Memory B cell (primary cell): Measurements from ENCODE around the gene PPFIA3.

Source experiments
- ATAC-seq: fragments of 150-1000 bp; cut with Tn5 transposase; 2 replicates; pipeline ENCODE4 v1.10.0; 2021; ENCODE audit warnings: low read depth, mild to moderate bottlenecking, moderate library complexity
- DNase-seq, 2 donors: peaks; one replicate each; pipeline ENCODE4 v3.0.0; 2022; ENCODE audit warnings: low spot score in 2 of 2
- H3K27ac Mint-ChIP-seq: one replicate; pipeline ENCODE4 v1.8.0; 2022; ENCODE audit warnings: mild to moderate bottlenecking, moderate library complexity, mixed read lengths
- H3K27me3 Mint-ChIP-seq: one replicate; pipeline ENCODE4 v1.8.0; 2022; ENCODE audit warnings: mixed read lengths
- H3K36me3 Mint-ChIP-seq: one replicate; pipeline ENCODE4 v1.8.0; 2022; ENCODE audit warnings: mild to moderate bottlenecking, mixed read lengths
- H3K4me1 Mint-ChIP-seq: one replicate; pipeline ENCODE4 v1.8.0; 2022; ENCODE audit warnings: mixed read lengths
- H3K4me3 Mint-ChIP-seq: one replicate; pipeline ENCODE4 v1.8.0; 2022; ENCODE audit warnings: mild to moderate bottlenecking, moderate library complexity, mixed read lengths
- H3K9me3 Mint-ChIP-seq: one replicate; pipeline ENCODE4 v1.8.0; 2022; ENCODE audit warnings: mixed read lengths

Gene PPFIA3

DNA sequence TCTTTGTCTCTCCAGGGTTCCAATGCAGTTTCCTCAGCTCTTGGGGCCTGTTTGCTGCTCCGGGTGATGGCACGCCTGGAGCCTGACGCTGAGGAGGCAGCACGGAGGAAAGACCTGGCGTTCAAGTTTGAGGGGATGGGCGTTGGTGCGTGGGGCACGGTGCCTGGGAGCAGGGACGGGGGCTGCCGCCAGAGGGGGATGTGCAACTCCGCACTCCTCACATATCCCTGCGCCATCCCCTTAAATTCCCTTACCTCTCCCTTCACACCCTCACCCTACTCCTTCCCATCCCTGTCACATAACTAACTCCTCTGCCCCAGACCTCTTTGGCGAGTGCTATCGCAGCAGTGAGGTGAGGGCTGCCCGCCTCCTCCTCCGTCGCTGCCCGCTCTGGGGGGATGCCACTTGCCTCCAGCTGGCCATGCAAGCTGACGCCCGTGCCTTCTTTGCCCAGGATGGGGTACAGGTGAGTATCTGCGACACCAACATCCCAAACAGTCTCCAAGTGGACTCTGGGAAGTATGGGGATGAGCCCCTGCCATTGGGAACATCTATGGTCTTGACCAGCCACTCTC, 69.4 kb downstream of the PPFIA3 start:
- H3K36me3 Mint-ChIP-seq = peaks cover 2% of the 10 kb centered on the region
- peaks cover 4% of the 10 kb centered on the region for H3K9me3 Mint-ChIP-seq
- H3K4me3 Mint-ChIP-seq = no peak overlapping the region
- ATAC-seq = no peak
- H3K27me3 Mint-ChIP-seq = peaks cover 5% of the 10 kb centered on the region
- DNase-seq = no peak
- H3K27ac Mint-ChIP-seq = no peak overlapping the region
- H3K4me1 Mint-ChIP-seq = no peaks in the 10 kb centered on the region

DNA sequence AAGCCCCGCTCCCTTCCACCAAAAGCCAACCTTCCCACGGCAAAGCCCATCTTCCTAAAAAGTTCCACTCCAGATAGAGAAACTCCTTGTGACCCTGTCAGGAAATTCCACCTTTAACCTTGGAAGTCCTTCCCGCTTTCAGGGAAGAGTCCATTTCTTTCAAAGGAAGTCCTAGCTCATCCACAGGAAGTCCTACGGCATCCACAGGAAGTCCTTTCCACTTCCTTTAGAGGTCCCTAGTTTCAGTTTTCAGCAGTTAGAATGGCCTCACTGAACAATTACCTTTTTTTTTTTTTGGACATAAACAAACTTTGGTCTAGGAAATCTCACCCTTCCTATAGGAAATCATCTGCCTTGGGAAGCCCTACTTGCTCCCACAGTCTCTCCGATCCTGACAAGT, 69.9 kb downstream of the PPFIA3 start:
- H3K9me3 Mint-ChIP-seq = no peaks in the 10 kb centered on the region

GRCh38 chr19:49190781-49191180, 71.4 kb downstream of the PPFIA3 start:
- H3K4me3 Mint-ChIP-seq = no peak overlapping the region
- no peak for ATAC-seq

More for the DNA sequence above, 69.9 kb downstream of the PPFIA3 start:
- no peaks in the 10 kb centered on the region for H3K36me3 Mint-ChIP-seq
- H3K4me3 Mint-ChIP-seq = no peak overlapping the region
- H3K27ac Mint-ChIP-seq = no peak overlapping the region
- no peak for DNase-seq
- no peaks in the 10 kb centered on the region for H3K4me1 Mint-ChIP-seq
- no peak for ATAC-seq
- peaks cover 8% of the 10 kb centered on the region for H3K27me3 Mint-ChIP-seq

DNA sequence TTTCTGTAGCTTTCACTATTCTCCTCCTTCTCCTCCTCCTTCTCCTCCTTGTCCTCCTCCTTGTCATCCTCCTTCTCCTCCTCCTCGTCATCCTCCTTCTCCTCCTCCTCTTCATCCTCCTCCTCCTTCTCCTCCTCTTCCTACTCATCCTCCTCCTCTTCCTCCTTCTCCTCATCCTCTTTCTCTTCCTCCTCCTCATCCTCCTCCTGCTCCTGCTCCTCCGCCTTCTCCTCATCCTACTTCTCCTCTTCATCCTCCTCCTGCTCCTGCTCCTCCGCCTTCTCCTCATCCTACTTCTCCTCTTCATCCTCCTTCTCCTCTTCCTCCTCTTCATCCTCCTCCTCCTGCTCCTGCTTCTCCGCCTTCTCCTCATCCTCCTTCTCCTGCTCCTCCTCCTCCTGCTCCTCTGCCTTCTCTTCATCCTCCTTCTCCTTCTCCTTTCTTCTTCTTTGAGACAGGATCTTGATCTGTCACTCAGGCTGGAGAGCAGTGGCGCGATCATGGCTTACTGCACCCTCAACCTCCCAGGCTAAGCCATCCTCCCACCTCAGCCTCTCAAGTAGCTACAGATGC, 74.6 kb downstream of the PPFIA3 start:
- Mint-ChIP-seq H3K36me3 (no peaks in the 10 kb centered on the region), H3K4me3 (no peak overlapping the region), H3K27ac (no peak overlapping the region), H3K4me1 (peaks cover 4% of the 10 kb centered on the region), H3K9me3 (no peaks in the 10 kb centered on the region), H3K27me3 (peaks cover 13% of the 10 kb centered on the region)
- no peak for ATAC-seq
- no peak for DNase-seq

More at GRCh38 chr19:49190781-49191180, 71.4 kb downstream of the PPFIA3 start:
- Mint-ChIP-seq H3K4me1 (no peaks in the 10 kb centered on the region), H3K27ac (no peak overlapping the region), H3K36me3 (no peaks in the 10 kb centered on the region), H3K9me3 (no peaks in the 10 kb centered on the region), H3K27me3 (peaks cover 12% of the 10 kb centered on the region)
- DNase-seq = no peak

- Mint-ChIP-seq H3K27ac (no peak overlapping the region), H3K27me3 (peaks cover 13% of the 10 kb centered on the region), H3K4me1 (peaks cover 4% of the 10 kb centered on the region), H3K4me3 (no peak overlapping the region), H3K36me3 (no peaks in the 10 kb centered on the region), H3K9me3 (no peaks in the 10 kb centered on the region)
- DNase-seq (no peak), ATAC-seq (no peak)
Measured at GRCh38 chr19:49194408-49194807, 75.1 kb downstream of the PPFIA3 start.

- peaks cover 13% of the 10 kb centered on the region for H3K27me3 Mint-ChIP-seq
- no peak overlapping the region for H3K4me3 Mint-ChIP-seq
- DNase-seq (no peak), ATAC-seq (no peak)
- no peaks in the 10 kb centered on the region for H3K9me3 Mint-ChIP-seq
- H3K27ac Mint-ChIP-seq = no peak overlapping the region
- no peaks in the 10 kb centered on the region for H3K36me3 Mint-ChIP-seq
- peaks cover 4% of the 10 kb centered on the region for H3K4me1 Mint-ChIP-seq
Measured at GRCh38 chr19:49196527-49197240, 77.3 kb downstream of the PPFIA3 start.

GRCh38 chr19:49200238-49200862, 81.0 kb downstream of the PPFIA3 start:
- H3K27me3 Mint-ChIP-seq = peaks cover 6% of the 10 kb centered on the region
- no peak overlapping the region for H3K27ac Mint-ChIP-seq
- DNase-seq = no peak
- H3K9me3 Mint-ChIP-seq = no peaks in the 10 kb centered on the region
- peaks cover 4% of the 10 kb centered on the region for H3K4me1 Mint-ChIP-seq
- ATAC-seq = peak; percentile 30
- no peaks in the 10 kb centered on the region for H3K36me3 Mint-ChIP-seq
- no peak overlapping the region for H3K4me3 Mint-ChIP-seq
